HG03521 (cell line): ENCODE measurements around the gene CD244.
"Not testable (repeated sequence)": the region's sequence is repeated elsewhere in the genome, so short reads cannot be mapped to it uniquely, and the experiment has no call there.

Experiments
- ATAC-seq: cut with Tn5 transposase; IDR thresholded peaks from one replicate; pipeline ENCODE4 v1.9.1; 2021; ENCODE audit warnings: mild to moderate bottlenecking, moderate library complexity; ENCODE audit not compliant: unreplicated experiment

Gene CD244

GRCh38 chr1:160789051-160789701 is 73.5 kb downstream of the CD244 start:
- peak; percentile 18 for ATAC-seq

DNA sequence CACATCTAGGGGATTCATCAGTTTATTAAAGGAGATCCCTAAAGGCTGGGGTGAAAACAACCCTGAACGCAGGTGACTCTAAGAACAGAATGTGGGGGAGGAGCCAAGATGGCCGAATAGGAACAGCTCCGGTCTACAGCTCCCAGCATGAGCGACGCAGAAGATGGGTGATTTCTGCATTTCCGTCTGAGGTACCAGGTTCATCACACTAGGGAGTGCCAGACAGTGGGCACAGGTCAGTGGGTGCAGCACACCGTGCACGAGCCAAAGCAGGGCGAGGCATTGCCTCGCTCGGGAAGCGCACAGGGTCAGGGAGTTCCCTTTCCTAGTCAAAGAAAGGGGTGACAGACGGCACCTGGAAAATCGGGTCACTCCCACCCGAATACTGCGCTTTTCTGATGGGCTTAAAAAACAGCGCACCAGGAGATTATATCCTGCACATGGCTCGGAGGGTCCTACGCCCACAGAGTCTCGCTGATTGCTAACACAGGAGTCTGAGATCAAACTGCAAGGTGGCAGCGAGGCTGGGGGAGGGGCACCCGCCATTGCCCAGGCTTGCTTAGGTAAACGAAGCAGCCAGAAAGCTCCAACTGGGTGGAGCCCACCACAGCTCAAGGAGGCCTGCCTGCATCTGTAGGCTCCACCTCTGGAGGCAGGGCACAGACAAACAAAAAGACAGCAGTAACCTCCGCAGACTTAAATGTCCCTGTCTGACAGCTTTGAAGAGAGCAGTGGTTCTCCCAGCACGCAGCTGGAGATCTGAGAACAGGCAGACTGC is 79.5 kb downstream of the CD244 start:
- not testable (repeated sequence) for ATAC-seq

- peak; percentile 62 for ATAC-seq
These were observed 80.6 kb downstream of the CD244 start for GRCh38 chr1:160781914-160782689.

DNA sequence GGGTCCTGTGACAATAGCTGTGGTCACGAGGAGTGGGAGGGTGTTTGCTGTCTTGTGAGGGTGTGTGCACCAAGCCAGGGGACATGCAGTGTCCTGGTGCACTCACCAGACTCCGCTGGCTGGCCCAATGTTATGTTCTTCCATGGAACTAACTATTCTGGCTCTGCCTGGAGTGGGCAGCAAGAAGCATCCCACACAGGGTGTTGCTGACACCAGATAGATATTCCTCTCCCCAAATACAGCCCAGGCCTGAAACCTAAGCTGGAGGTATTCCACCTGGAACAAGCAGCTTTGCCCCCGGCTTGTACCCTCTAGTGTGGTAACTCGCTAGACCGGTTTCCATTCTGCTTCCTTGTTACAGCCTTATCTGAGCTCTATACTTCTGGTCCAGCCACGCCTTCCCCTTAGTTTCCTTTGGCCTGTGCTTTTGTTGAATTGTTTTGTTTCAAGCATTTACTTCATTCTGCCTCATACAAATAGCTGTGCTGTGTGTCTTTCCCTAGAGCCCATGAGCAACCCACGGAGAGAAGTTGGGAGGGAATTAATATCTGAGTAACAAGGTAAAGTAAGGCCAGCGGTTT is 81.4 kb downstream of the CD244 start:
- no peak for ATAC-seq

- ATAC-seq: no peak
These were observed 82.3 kb downstream of the CD244 start for GRCh38 chr1:160780398-160780755.
